Erythroblast (primary cell): ENCODE results near the gene NRBF2.

Source experiments
- GATA1 ChIP-seq: IDR thresholded peaks from 2 replicates; pipeline ENCODE4 v1.6.1; 2011; ENCODE audit warnings: low read depth, mild to moderate bottlenecking, control low read depth, low read length, moderate library complexity
- POLR2A ChIP-seq: IDR thresholded peaks from 2 replicates; pipeline ENCODE4 v1.6.1; 2011; ENCODE audit warnings: mild to moderate bottlenecking, low read length

- TF ChIP-seq POLR2A (no peak), GATA1 (no peak)
Measured at GRCh38 chr10:63166742-63167258, 33.7 kb downstream of the NRBF2 start.
